Cardiac septum (tissue), 1 donor: ENCODE results near the gene ZNF492. TPM values are rescaled to one million over a fixed set of nuclear protein-coding genes. Genes with fewer than 3 reads are reported as not detected.

ENCODE experiments used
- total RNA-seq: library from RNA; stranded (reverse); fragmentation: NEBNext Ultra II Directional; extraction: Animal tissue kit (Norgen Biotek cat#: 25700); gene quantifications from one replicate; pipeline ENCODE4 v1.2.1, GENCODE V29; 2021
- donor health status: DM: no; HTN: no; CAD: no.

The ZNF492 gene
- total RNA-seq, 1 donor from 2014 or later = 0.13 TPM

Other genes starting within 250 kb of the ZNF492 start
- not detected for gene ZNF98, start 212.0 kb upstream of the ZNF492 start, total RNA-seq
- gene ZNF99, start 149.8 kb downstream of the ZNF492 start, total RNA-seq = 0.11 TPM
- gene ZNF723, start 198.0 kb downstream of the ZNF492 start, total RNA-seq = not detected